SJSA1 (cell line): Measurements from ENCODE around the gene RAB22A. TPM values are rescaled to one million over a fixed set of nuclear protein-coding genes. Genes with fewer than 3 reads are reported as not detected.
"Not testable (repeated sequence)": the region's sequence is repeated elsewhere in the genome, so short reads cannot be mapped to it uniquely, and the experiment has no call there.

ENCODE experiments used
- DNase-seq, 2 experiments: peaks; one replicate each; pipeline ENCODE4 v3.0.0-alpha.2; 2015 to 2020; ENCODE audit warnings: low spot score in 2 of 2, low read depth in 1 of 2
- H3K27ac ChIP-seq: fragments of 250-450 bp; sonication (Bioruptor Pico); 2 replicates; pipeline ENCODE4 v1.5.1; 2020; ENCODE audit warnings: mild to moderate bottlenecking, moderate library complexity
- H3K27me3 ChIP-seq: fragments of 250-450 bp; sonication (Bioruptor Pico); replicated peaks from 2 replicates; pipeline ENCODE4 v1.5.1; 2020; ENCODE audit warnings: mild to moderate bottlenecking, moderate library complexity
- H3K36me3 ChIP-seq: fragments of 250-450 bp; sonication (Bioruptor Pico); 2 replicates; pipeline ENCODE4 v1.5.1; 2020; ENCODE audit warnings: mild to moderate bottlenecking
- H3K4me1 ChIP-seq: fragments of 250-450 bp; sonication (Bioruptor Pico); replicated peaks from 2 replicates; pipeline ENCODE4 v1.6.1; 2021; ENCODE audit warnings: mild to moderate bottlenecking
- H3K4me3 ChIP-seq: fragments of 250-450 bp; sonication (Bioruptor Pico); 2 replicates; pipeline ENCODE4 v1.5.1; 2020; ENCODE audit warnings: mild to moderate bottlenecking
- H3K9me3 ChIP-seq: fragments of 250-450 bp; sonication (Bioruptor Pico); replicated peaks from 2 replicates; pipeline ENCODE4 v1.5.1; 2020; ENCODE audit warnings: mild to moderate bottlenecking
- total RNA-seq: library from RNA; depleted of rRNA; stranded (reverse); fragments of >200 nt; shearing (Covaris generic); gene quantifications from 2 replicates; pipeline ENCODE4 v1.2.3, GENCODE V29; 2014

Gene RAB22A
- total RNA-seq, 1 experiment from 2014 or later, result 23.7 TPM

- peaks cover 24% of the 10 kb centered on the region for H3K36me3 ChIP-seq
- peaks cover 42% of the 10 kb centered on the region for H3K4me1 ChIP-seq
- H3K27ac ChIP-seq, result no peak overlapping the region
Observed at GRCh38 chr20:58340151-58340550, 30.6 kb downstream of the RAB22A start.

GRCh38 chr20:58340853-58341252 lies 31.3 kb downstream of the RAB22A start:
- Histone ChIP-seq H3K36me3 (peaks cover 30% of the 10 kb centered on the region), H3K4me1 (peaks cover 42% of the 10 kb centered on the region), H3K9me3 (no peaks in the 10 kb centered on the region), H3K27me3 (no peaks in the 10 kb centered on the region), H3K4me3 (no peak overlapping the region), H3K27ac (peak overlapping the region; percentile 83; the same call in 1 of the 2 replicates)
- DNase-seq, result no peak

More at GRCh38 chr20:58340151-58340550, 30.6 kb downstream of the RAB22A start:
- Histone ChIP-seq H3K4me3 (no peak overlapping the region), H3K27me3 (no peaks in the 10 kb centered on the region), H3K9me3 (no peaks in the 10 kb centered on the region)
- no peak for DNase-seq

- Histone ChIP-seq H3K4me1 (peaks cover 42% of the 10 kb centered on the region), H3K27ac (peak overlapping the region; percentile 83), H3K36me3 (peaks cover 44% of the 10 kb centered on the region), H3K4me3 (no peak overlapping the region), H3K9me3 (no peaks in the 10 kb centered on the region), H3K27me3 (no peaks in the 10 kb centered on the region)
- peak in 1 of 2 experiments; percentile 81 for DNase-seq
Observed at GRCh38 chr20:58342104-58342945, 32.8 kb downstream of the RAB22A start.

GRCh38 chr20:58344741-58345140 lies 35.2 kb downstream of the RAB22A start:
- Histone ChIP-seq H3K4me1 (peaks cover 50% of the 10 kb centered on the region), H3K27ac (no peak overlapping the region), H3K27me3 (no peaks in the 10 kb centered on the region), H3K4me3 (no peak overlapping the region), H3K9me3 (no peaks in the 10 kb centered on the region), H3K36me3 (peaks cover 45% of the 10 kb centered on the region)
- no peak for DNase-seq

GRCh38 chr20:58349570-58349969 lies 40.1 kb downstream of the RAB22A start:
- H3K9me3 ChIP-seq, result no peaks in the 10 kb centered on the region
- H3K27ac ChIP-seq, result no peak overlapping the region
- peaks cover 48% of the 10 kb centered on the region for H3K36me3 ChIP-seq
- H3K4me3 ChIP-seq, result no peak overlapping the region
- H3K27me3 ChIP-seq, result no peaks in the 10 kb centered on the region
- H3K4me1 ChIP-seq, result peaks cover 10% of the 10 kb centered on the region
- DNase-seq, result peak in 1 of 2 experiments; percentile 11

GRCh38 chr20:58352468-58352867 lies 43.0 kb downstream of the RAB22A start:
- no peak overlapping the region for H3K27ac ChIP-seq
- DNase-seq, result no peak
- H3K4me3 ChIP-seq, result no peak overlapping the region
- H3K4me1 ChIP-seq, result peaks cover 8% of the 10 kb centered on the region
- peaks cover 38% of the 10 kb centered on the region for H3K36me3 ChIP-seq
- no peaks in the 10 kb centered on the region for H3K9me3 ChIP-seq
- H3K27me3 ChIP-seq, result no peaks in the 10 kb centered on the region

- H3K9me3 ChIP-seq, result no peaks in the 10 kb centered on the region
- peaks cover 62% of the 10 kb centered on the region for H3K36me3 ChIP-seq
- no peak for DNase-seq
- no peaks in the 10 kb centered on the region for H3K27me3 ChIP-seq
- no peak overlapping the region for H3K4me3 ChIP-seq
- H3K27ac ChIP-seq, result no peak overlapping the region
- no peaks in the 10 kb centered on the region for H3K4me1 ChIP-seq
Observed at GRCh38 chr20:58359441-58359840, 49.9 kb downstream of the RAB22A start.

- no peak for DNase-seq
- H3K4me1 ChIP-seq, result no peaks in the 10 kb centered on the region
- H3K36me3 ChIP-seq, result peaks cover 50% of the 10 kb centered on the region
- H3K9me3 ChIP-seq, result no peaks in the 10 kb centered on the region
- no peak overlapping the region for H3K4me3 ChIP-seq
- H3K27ac ChIP-seq, result no peak overlapping the region
- H3K27me3 ChIP-seq, result no peaks in the 10 kb centered on the region
Observed at GRCh38 chr20:58360936-58361335, 51.4 kb downstream of the RAB22A start.

- Histone ChIP-seq H3K9me3 (no peaks in the 10 kb centered on the region), H3K4me3 (no peak overlapping the region), H3K27ac (no peak overlapping the region), H3K36me3 (peaks cover 52% of the 10 kb centered on the region), H3K27me3 (no peaks in the 10 kb centered on the region), H3K4me1 (no peaks in the 10 kb centered on the region)
- DNase-seq, result no peak
Observed at GRCh38 chr20:58361481-58362205, 52.1 kb downstream of the RAB22A start.

GRCh38 chr20:58362206-58362516 lies 52.6 kb downstream of the RAB22A start:
- no peaks in the 10 kb centered on the region for H3K4me1 ChIP-seq
- no peak overlapping the region for H3K27ac ChIP-seq
- no peak for DNase-seq
- H3K9me3 ChIP-seq, result no peaks in the 10 kb centered on the region
- H3K4me3 ChIP-seq, result no peak overlapping the region
- peaks cover 54% of the 10 kb centered on the region for H3K36me3 ChIP-seq
- no peaks in the 10 kb centered on the region for H3K27me3 ChIP-seq

- H3K4me3 ChIP-seq, result no peak overlapping the region
- H3K36me3 ChIP-seq, result peaks cover 58% of the 10 kb centered on the region
- no peak overlapping the region for H3K27ac ChIP-seq
- no peaks in the 10 kb centered on the region for H3K9me3 ChIP-seq
- H3K4me1 ChIP-seq, result no peaks in the 10 kb centered on the region
- no peaks in the 10 kb centered on the region for H3K27me3 ChIP-seq
- DNase-seq, result no peak
Observed at GRCh38 chr20:58362970-58363369, 53.5 kb downstream of the RAB22A start.

GRCh38 chr20:58366866-58367265 lies 57.4 kb downstream of the RAB22A start:
- H3K4me1 ChIP-seq, result no peaks in the 10 kb centered on the region
- H3K27ac ChIP-seq, result no peak overlapping the region
- DNase-seq, result no peak
- H3K9me3 ChIP-seq, result no peaks in the 10 kb centered on the region
- H3K27me3 ChIP-seq, result no peaks in the 10 kb centered on the region
- H3K36me3 ChIP-seq, result peaks cover 31% of the 10 kb centered on the region
- H3K4me3 ChIP-seq, result no peak overlapping the region

- Histone ChIP-seq H3K36me3 (0 out of 2 replicates have a peak, but pooled peaks cover 2% of the 10 kb centered on the region), H3K9me3 (no peaks in the 10 kb centered on the region), H3K27ac (no peak overlapping the region), H3K27me3 (no peaks in the 10 kb centered on the region), H3K4me1 (no peaks in the 10 kb centered on the region), H3K4me3 (no peak overlapping the region)
- DNase-seq, result no peak
Observed at GRCh38 chr20:58372806-58373205, 63.3 kb downstream of the RAB22A start.

- H3K4me1 ChIP-seq, DNase-seq, H3K27ac ChIP-seq, H3K4me3 ChIP-seq, H3K36me3 ChIP-seq, H3K27me3 ChIP-seq, H3K9me3 ChIP-seq: not testable (repeated sequence)
Observed at GRCh38 chr20:58373296-58373695, 63.8 kb downstream of the RAB22A start.
